ENCODE results near the gene ZNF416.

ZNF416 gene

GRCh38 chr19:57559008-57559403 lies 19.7 kb downstream of the ZNF416 start:
- DNase-seq (ENCODE audit: low spot score) = no peak

- no peak for DNase-seq (ENCODE audit: low spot score)
These were observed 20.2 kb downstream of the ZNF416 start for GRCh38 chr19:57558525-57558924.

- DNase-seq (ENCODE audit: low spot score) = no peak
These were observed 21.1 kb downstream of the ZNF416 start for GRCh38 chr19:57557659-57558058.

GRCh38 chr19:57552432-57552831 lies 26.3 kb downstream of the ZNF416 start:
- no peak for DNase-seq (ENCODE audit: low spot score)

GRCh38 chr19:57546513-57546912 lies 32.2 kb downstream of the ZNF416 start:
- DNase-seq (ENCODE audit: low spot score) = no peak

GRCh38 chr19:57537953-57538547 lies 40.7 kb downstream of the ZNF416 start:
- DNase-seq (ENCODE audit: low spot score) = no peak

- DNase-seq (ENCODE audit: low spot score) = no peak
These were observed 51.4 kb downstream of the ZNF416 start, which contains the start of gene ZNF549 for GRCh38 chr19:57527136-57527881. TSS of gene ZNF549 (plus strand) at chr19:57527356. CDS start at chr19:57527574, 218 bp downstream.
